NT2/D1 (cell line): ENCODE results near the gene GARIN5B.
"Not testable (repeated sequence)": the region's sequence is repeated elsewhere in the genome, so short reads cannot be mapped to it uniquely, and the experiment has no call there.

ENCODE experiments used
- DNase-seq: peaks from one replicate; pipeline ENCODE4 v3.0.0-alpha.2; 2011; ENCODE audit warnings: low read depth, low spot score
- H3K27me3 ChIP-seq: 2 replicates; pipeline ENCODE4 v1.6.0; 2011; ENCODE audit warnings: mild to moderate bottlenecking; ENCODE audit not compliant: insufficient read length, insufficient read depth
- H3K36me3 ChIP-seq: 2 replicates; pipeline ENCODE4 v1.6.1; 2011; ENCODE audit warnings: mild to moderate bottlenecking, low read length, mixed read lengths; ENCODE audit not compliant: insufficient read depth, insufficient read length
- H3K4me1 ChIP-seq: 2 replicates; pipeline ENCODE4 v1.5.1; 2011; ENCODE audit not compliant: insufficient read depth, insufficient read length
- H3K4me3 ChIP-seq: 2 replicates; pipeline ENCODE4 v1.5.1; 2011; ENCODE audit warnings: low read depth; ENCODE audit not compliant: insufficient read length
- H3K9ac ChIP-seq: 2 replicates; pipeline ENCODE4 v1.6.0; 2011; ENCODE audit warnings: low read depth; ENCODE audit not compliant: insufficient read length
- H3K9me3 ChIP-seq: 2 replicates; pipeline ENCODE4 v1.5.1; 2011; ENCODE audit warnings: mild to moderate bottlenecking, low read length; ENCODE audit not compliant: insufficient read depth
- SUZ12 ChIP-seq: IDR thresholded peaks from 2 replicates; pipeline ENCODE4 v1.6.1; 2011; ENCODE audit not compliant: insufficient read length, insufficient read depth; ENCODE audit errors: extremely low read depth
- YY1 ChIP-seq: IDR thresholded peaks from 2 replicates; pipeline ENCODE4 v1.6.1; 2011; ENCODE audit not compliant: insufficient read length, insufficient read depth
- ZNF274 ChIP-seq: IDR thresholded peaks from 2 replicates; pipeline ENCODE4 v1.6.1; 2011; ENCODE audit warnings: mild to moderate bottlenecking, low read depth, low read length

GARIN5B gene

GRCh38 chr19:55362990-55363716 is at the start of gene GARIN5B:
GARIN5B (minus strand) TSS chr19:55363260; CDS start chr19:55363066, 194 bp downstream.
- Histone ChIP-seq H3K9me3 (no peaks in the 10 kb centered on the region), H3K9ac (no peak within 1 kb of the TSS), H3K4me1 (peaks cover 5% of the 10 kb centered on the region), H3K36me3 (peaks cover 21% of the 10 kb centered on the region), H3K4me3 (no peak within 1 kb of the TSS), H3K27me3 (peaks cover 8% of the 10 kb centered on the region)
- no peak for DNase-seq
- no peak for TF ChIP-seq ZNF274
- TF ChIP-seq YY1 = no peak
- no peak for TF ChIP-seq SUZ12

DNA sequence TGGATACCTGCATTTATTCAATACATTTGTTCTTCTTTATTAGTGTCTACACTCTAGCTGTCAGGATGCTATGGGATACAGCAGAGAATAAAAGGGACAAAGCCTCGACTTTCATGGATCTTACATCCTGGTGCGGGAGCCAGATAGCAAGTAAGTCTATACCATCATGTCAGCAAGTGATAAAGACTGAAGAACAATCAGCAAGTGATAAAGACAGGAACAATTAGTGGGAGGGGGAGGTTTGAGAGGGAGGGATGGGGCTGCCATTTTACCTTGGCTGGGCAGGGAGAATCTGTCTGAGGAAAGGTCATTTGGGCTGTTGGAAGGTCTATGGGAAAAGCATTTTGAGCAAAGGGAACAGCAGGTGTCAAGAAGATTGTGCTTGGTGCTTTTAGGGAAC is 47.1 kb upstream of the GARIN5B start:
- H3K4me1 ChIP-seq = peaks cover 8% of the 10 kb centered on the region
- no peak for TF ChIP-seq ZNF274
- no peak for TF ChIP-seq YY1
- TF ChIP-seq SUZ12 = no peak
- peaks cover 17% of the 10 kb centered on the region for H3K36me3 ChIP-seq
- DNase-seq = no peak
- H3K9me3 ChIP-seq = peaks cover 18% of the 10 kb centered on the region; the same call in 1 of the 2 replicates
- no peak overlapping the region for H3K9ac ChIP-seq
- H3K4me3 ChIP-seq = no peak overlapping the region
- H3K27me3 ChIP-seq = no peaks in the 10 kb centered on the region

- Histone ChIP-seq H3K36me3 (peaks cover 23% of the 10 kb centered on the region), H3K9me3 (peaks cover 18% of the 10 kb centered on the region; the same call in 1 of the 2 replicates)
- H3K9ac ChIP-seq, H3K27me3 ChIP-seq, H3K4me1 ChIP-seq, H3K4me3 ChIP-seq, DNase-seq: not testable (repeated sequence)
Observed at GRCh38 chr19:55409179-55409578, 46.1 kb upstream of the GARIN5B start.

DNA sequence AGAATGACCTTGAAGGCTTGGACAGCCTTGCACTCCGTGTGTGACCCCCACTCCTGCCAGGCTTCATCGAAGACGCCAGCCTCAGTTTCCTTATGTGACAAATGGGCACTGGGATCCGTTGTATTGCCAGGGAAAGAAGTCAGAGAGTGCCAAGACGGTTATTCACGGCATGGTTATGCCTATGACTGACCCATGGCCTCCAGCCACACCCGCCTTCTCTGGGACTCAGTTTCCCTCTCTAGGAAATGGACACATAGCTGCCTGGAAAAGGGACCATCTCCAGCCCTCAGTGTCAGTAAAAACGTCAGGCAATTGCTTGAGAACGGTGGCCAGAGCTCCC is 45.4 kb upstream of the GARIN5B start:
- no peak for TF ChIP-seq SUZ12
- no peak for TF ChIP-seq ZNF274
- no peak for TF ChIP-seq YY1
- Histone ChIP-seq H3K4me3 (peak overlapping the region; percentile 9), H3K4me1 (peaks cover 8% of the 10 kb centered on the region), H3K27me3 (no peaks in the 10 kb centered on the region), H3K9me3 (peaks cover 18% of the 10 kb centered on the region; the same call in 1 of the 2 replicates), H3K36me3 (peaks cover 28% of the 10 kb centered on the region), H3K9ac (no peak overlapping the region)
- DNase-seq = no peak

- no peak for TF ChIP-seq ZNF274
- TF ChIP-seq YY1 = peak; percentile 63
Observed at GRCh38 chr19:55407800-55408532, 44.9 kb upstream of the GARIN5B start.

DNA sequence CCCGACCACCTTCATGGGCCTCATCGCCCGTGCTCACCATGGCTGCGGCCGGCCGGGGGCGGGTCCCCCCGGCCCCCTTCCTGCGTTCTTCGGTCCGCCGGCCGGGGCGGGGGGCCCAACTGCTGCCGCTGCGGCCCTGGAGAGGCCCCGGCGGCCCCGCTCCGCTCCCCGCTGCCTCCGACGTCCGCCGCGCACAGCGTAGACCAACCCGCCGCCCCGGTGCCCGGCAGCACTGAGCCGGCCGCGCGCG is 44.4 kb upstream of the GARIN5B start, which contains the start of gene UBE2S:
UBE2S (minus strand) TSS at position 239 of the 250 bp plus-strand sequence; CDS start at position 40, 199 bp downstream.
- peak within 1 kb of the TSS; percentile 78 for H3K4me3 ChIP-seq
- H3K9me3 ChIP-seq = peaks cover 18% of the 10 kb centered on the region; the same call in 1 of the 2 replicates
- H3K4me1 ChIP-seq = peaks cover 10% of the 10 kb centered on the region
- peak within 1 kb of the TSS; percentile 97 for H3K9ac ChIP-seq
- H3K36me3 ChIP-seq = peaks cover 39% of the 10 kb centered on the region
- not testable (repeated sequence) for H3K27me3 ChIP-seq, DNase-seq

More at GRCh38 chr19:55407800-55408532, 44.9 kb upstream of the GARIN5B start:
- peak; percentile 94 for DNase-seq
- peaks cover 18% of the 10 kb centered on the region; the same call in 1 of the 2 replicates for H3K9me3 ChIP-seq
- H3K4me1 ChIP-seq = peaks cover 8% of the 10 kb centered on the region
- H3K4me3 ChIP-seq = peak overlapping the region; percentile 78
- H3K36me3 ChIP-seq = peaks cover 34% of the 10 kb centered on the region
- peak overlapping the region; percentile 97 for H3K9ac ChIP-seq
- H3K27me3 ChIP-seq = no peaks in the 10 kb centered on the region

- H3K27me3 ChIP-seq = no peaks in the 10 kb centered on the region
- peak overlapping the region; percentile 78 for H3K4me3 ChIP-seq
- TF ChIP-seq SUZ12 (no peak), YY1 (no peak), ZNF274 (no peak)
- H3K36me3 ChIP-seq = peaks cover 43% of the 10 kb centered on the region
- peak overlapping the region; percentile 97 for H3K9ac ChIP-seq
- peaks cover 13% of the 10 kb centered on the region for H3K4me1 ChIP-seq
- H3K9me3 ChIP-seq = peaks cover 18% of the 10 kb centered on the region; the same call in 1 of the 2 replicates
- DNase-seq = no peak
Observed at GRCh38 chr19:55406826-55407549, 43.9 kb upstream of the GARIN5B start.
